A673 (cell line): ENCODE measurements around the gene AGBL4.

Experiments
- EZH2 ChIP-seq: fragments of 200-600 bp; sonication (generic); IDR thresholded peaks from 2 replicates; pipeline ENCODE4 v1.6.1; 2017; ENCODE audit warnings: borderline replicate concordance, low read depth, mild to moderate bottlenecking, mixed read lengths, antibody characterized with exemption, low read length; ENCODE audit not compliant: poor library complexity, severe bottlenecking
- TF ChIP-seq, protein P1 (sequence below): fragments of 300-800, 200-600 bp; sonication (generic); conservative IDR thresholded peaks from 2 replicates; pipeline ENCODE4 v1.5.1; 2017; ENCODE audit warnings: low read depth, mild to moderate bottlenecking, antibody characterized with exemption, low read length, moderate library complexity, mixed read lengths

DNA sequence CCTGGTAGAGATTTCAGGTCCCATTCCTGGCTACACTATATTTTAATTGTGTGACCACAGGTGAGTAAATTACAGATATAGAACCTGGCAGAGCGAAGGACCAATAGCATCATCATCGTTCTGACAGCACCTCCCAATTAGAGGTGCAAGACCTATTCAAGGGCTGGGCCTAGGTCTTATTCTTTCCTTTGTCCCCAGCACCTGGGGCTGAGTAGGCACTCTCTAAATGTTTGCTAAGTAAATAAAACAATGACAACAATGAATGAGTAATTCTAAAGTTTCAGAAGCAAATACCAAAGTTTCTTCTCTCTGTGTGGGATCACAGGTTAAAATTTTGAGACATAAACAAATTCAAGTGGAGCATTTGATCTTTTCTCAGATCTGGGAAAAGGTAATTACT lies 1279.7 kb downstream of the AGBL4 start:
- TF ChIP-seq EZH2: no peak
- TF ChIP-seq, protein P1, sequence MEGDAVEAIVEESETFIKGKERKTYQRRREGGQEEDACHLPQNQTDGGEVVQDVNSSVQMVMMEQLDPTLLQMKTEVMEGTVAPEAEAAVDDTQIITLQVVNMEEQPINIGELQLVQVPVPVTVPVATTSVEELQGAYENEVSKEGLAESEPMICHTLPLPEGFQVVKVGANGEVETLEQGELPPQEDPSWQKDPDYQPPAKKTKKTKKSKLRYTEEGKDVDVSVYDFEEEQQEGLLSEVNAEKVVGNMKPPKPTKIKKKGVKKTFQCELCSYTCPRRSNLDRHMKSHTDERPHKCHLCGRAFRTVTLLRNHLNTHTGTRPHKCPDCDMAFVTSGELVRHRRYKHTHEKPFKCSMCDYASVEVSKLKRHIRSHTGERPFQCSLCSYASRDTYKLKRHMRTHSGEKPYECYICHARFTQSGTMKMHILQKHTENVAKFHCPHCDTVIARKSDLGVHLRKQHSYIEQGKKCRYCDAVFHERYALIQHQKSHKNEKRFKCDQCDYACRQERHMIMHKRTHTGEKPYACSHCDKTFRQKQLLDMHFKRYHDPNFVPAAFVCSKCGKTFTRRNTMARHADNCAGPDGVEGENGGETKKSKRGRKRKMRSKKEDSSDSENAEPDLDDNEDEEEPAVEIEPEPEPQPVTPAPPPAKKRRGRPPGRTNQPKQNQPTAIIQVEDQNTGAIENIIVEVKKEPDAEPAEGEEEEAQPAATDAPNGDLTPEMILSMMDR: no peak
